Prostate gland (tissue), 2 donors: Measurements from ENCODE around the gene DDN.

Experiments
- CTCF ChIP-seq, 4 experiments: fragments of 200-600 bp in 2 of 4; fragments of 450-650 bp in 2 of 4; sonication (generic) in 2 of 4; IDR thresholded peaks; 1 replicate in 3 of 4; 2 replicates in 1 of 4; pipeline ENCODE4 v1.5.1; 2016 to 2019; ENCODE audit warnings: antibody characterized with exemption in 4 of 4, mild to moderate bottlenecking in 2 of 4, moderate library complexity in 2 of 4
- POLR2AphosphoS5 ChIP-seq: sonication (generic); formaldehyde crosslinking; IDR thresholded peaks from one replicate; pipeline ENCODE4 v1.6.1; 2017; ENCODE audit warnings: antibody characterized with exemption

- no peak for TF ChIP-seq CTCF (IDR thresholded peaks at IDR 0.05)
- TF ChIP-seq POLR2AphosphoS5 = no peak
These were observed 26.3 kb upstream of the DDN start for GRCh38 chr12:49025463-49025862.
